ENCODE results near the gene CD247. TPM values are rescaled to one million over a fixed set of nuclear protein-coding genes. Genes with fewer than 3 reads are reported as not detected.

The CD247 gene
- total RNA-seq, 2 donors from 2014 or later, result 2.6 to 4.9 TPM

DNA sequence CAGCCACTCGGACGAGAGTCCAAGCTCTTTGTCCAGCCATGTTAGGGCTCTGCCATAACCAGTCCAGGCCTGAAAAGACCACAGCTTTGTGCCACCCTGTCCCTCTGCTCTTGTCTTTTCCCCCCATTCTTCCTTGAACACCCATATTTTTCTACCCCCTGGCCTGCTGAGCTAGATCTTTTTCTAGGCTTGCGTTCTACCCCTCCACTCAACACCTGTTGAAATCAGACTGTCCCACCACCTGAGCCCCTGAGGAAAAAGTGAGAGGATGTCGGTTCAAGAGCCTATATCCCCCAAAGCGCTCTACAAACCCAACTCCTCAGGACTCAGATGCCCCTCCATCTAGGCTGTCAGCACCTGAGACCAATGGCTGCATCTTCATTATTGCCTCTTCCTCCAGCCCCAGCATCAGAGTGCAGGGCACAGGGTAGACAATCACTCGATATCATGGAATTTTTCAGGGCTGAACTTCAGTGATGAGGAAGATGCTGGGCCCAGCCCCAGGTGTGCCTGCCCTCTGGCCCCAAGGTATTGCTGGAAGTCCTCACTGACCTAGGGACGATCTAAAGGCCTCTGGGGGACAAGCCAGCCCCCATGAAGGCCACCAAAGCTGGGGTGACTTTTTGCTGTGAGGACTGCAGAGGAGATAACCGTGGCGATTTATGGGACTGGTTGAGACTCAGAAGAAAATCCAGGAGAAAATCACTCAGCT is 75.3 kb downstream of the CD247 start:
- Histone ChIP-seq H3K9me3 (no peaks in the 10 kb centered on the region), H3K27me3 (no peaks in the 10 kb centered on the region), H3K4me3 (no peak overlapping the region), H3K27ac (no peak overlapping the region), H3K36me3 (no peaks in the 10 kb centered on the region), H3K4me1 (peaks cover 3% of the 10 kb centered on the region), H3K9ac (ENCODE audit: low read depth in 2 of 2, low read length in 2 of 2) (peak overlapping the region in 1 of 2 donors; percentile 36)
- no peak for DNase-seq
- TF ChIP-seq, protein P1, sequence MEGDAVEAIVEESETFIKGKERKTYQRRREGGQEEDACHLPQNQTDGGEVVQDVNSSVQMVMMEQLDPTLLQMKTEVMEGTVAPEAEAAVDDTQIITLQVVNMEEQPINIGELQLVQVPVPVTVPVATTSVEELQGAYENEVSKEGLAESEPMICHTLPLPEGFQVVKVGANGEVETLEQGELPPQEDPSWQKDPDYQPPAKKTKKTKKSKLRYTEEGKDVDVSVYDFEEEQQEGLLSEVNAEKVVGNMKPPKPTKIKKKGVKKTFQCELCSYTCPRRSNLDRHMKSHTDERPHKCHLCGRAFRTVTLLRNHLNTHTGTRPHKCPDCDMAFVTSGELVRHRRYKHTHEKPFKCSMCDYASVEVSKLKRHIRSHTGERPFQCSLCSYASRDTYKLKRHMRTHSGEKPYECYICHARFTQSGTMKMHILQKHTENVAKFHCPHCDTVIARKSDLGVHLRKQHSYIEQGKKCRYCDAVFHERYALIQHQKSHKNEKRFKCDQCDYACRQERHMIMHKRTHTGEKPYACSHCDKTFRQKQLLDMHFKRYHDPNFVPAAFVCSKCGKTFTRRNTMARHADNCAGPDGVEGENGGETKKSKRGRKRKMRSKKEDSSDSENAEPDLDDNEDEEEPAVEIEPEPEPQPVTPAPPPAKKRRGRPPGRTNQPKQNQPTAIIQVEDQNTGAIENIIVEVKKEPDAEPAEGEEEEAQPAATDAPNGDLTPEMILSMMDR (IDR thresholded peaks at IDR 0.05), result no peak
- intact Hi-C loops (cut with DNase I), result loop anchor here (2.0 to 10.0 kb wide), 4 partner anchors 41 to 371 kb away; no protein-coding TSS in a partner anchor

DNA sequence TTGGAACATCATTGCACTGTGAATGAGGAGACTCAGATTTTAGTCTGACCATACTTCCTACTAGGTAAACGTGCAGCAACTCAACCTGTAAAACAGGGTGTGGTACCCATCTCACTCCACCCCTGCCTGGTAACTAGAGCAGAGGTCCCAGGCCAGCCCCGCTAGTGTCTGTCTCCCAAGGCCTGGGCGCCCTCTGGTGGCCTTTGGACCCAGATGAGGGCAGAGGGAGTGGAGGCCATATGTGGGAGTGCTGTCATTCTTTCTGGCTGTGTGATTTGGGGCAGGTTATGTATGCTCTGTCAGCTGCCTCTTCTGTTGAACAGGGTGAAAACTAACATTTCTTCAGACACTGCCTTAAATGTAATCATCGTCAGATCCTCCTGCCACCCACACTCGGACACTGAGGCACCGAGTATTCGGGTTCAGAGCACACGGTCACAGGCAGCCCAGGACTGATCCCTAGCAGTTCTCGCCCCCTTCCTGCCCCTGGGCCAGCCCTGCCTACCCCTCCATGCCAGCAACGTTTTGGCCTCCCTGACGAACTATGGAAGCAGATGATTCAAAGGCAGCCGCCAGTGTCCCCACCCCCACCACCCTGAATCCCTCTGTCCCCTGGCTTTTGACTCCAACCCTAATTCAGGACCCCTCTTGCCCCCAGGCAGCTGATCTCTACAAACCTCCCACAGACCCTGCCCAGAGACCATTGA is 76.0 kb downstream of the CD247 start:
- Histone ChIP-seq H3K4me1 (peaks cover 3% of the 10 kb centered on the region), H3K9ac (ENCODE audit: low read depth in 2 of 2, low read length in 2 of 2) (peak overlapping the region in 1 of 2 donors; percentile 36), H3K4me3 (no peak overlapping the region), H3K36me3 (no peaks in the 10 kb centered on the region), H3K27me3 (no peaks in the 10 kb centered on the region), H3K9me3 (no peaks in the 10 kb centered on the region), H3K27ac (peak overlapping the region; percentile 43)
- intact Hi-C loops (cut with DNase I), result loop anchor here (2.0 to 10.0 kb wide), 4 partner anchors 40 to 370 kb away; no protein-coding TSS in a partner anchor
- peak; percentile 98 for DNase-seq
- TF ChIP-seq, protein P1 (IDR thresholded peaks at IDR 0.05), result peak; percentile 80

DNA sequence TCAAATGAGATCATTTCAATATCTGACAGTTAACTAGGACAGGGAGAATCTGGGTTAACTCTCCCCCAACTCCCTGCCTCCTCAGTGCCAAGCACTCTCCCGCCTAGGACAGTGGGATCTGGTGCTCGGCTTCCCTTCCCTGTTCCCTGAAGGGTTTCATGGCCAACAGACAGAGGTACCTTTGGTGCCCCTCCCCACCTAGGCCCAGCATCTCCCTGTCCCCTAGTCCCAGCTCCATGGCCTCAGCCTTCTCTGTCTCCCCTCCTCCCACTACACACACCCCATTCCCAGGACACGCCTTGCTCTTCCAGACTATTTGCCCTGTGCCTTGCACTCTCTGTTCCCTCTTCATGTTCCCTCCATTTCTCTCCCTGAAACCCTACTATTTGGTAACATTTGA is 77.1 kb downstream of the CD247 start:
- Histone ChIP-seq H3K9ac (ENCODE audit: low read depth in 2 of 2, low read length in 2 of 2) (no peak overlapping the region), H3K4me1 (peaks cover 3% of the 10 kb centered on the region), H3K36me3 (no peaks in the 10 kb centered on the region), H3K9me3 (no peaks in the 10 kb centered on the region), H3K27ac (no peak overlapping the region), H3K4me3 (no peak overlapping the region), H3K27me3 (no peaks in the 10 kb centered on the region)
- TF ChIP-seq, protein P1 (IDR thresholded peaks at IDR 0.05), result no peak
- intact Hi-C loops (cut with DNase I), result loop anchor here (5.0 to 10.0 kb wide), 3 partner anchors 39 to 369 kb away; no protein-coding TSS in a partner anchor
- DNase-seq, result peak; percentile 20

DNA sequence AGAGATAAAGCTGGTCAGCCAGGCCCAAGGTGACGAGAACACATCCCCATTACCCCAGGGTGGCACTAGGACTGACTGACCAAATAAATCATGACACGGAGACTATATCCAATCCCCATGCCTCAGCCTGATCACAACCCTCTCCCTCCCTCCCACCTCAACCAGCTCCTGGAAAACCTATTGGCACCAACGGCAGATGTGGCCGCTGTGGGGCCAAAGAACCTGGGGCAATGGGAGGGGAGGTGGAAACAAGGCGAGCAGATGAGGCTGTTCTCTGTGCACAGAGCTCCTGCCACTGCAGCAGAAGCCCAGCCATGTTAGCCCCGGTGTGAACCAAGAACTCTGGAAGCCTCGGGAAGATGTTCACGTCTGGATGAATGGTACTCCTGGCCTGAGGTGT is 77.6 kb downstream of the CD247 start:
- peak; percentile 16 for DNase-seq
- Histone ChIP-seq H3K36me3 (no peaks in the 10 kb centered on the region), H3K9ac (ENCODE audit: low read depth in 2 of 2, low read length in 2 of 2) (no peak overlapping the region), H3K4me1 (peaks cover 3% of the 10 kb centered on the region), H3K9me3 (no peaks in the 10 kb centered on the region), H3K27ac (no peak overlapping the region), H3K4me3 (no peak overlapping the region), H3K27me3 (no peaks in the 10 kb centered on the region)
- TF ChIP-seq, protein P1 (IDR thresholded peaks at IDR 0.05), result no peak
- intact Hi-C loops (cut with DNase I), result loop anchor here (5.0 to 10.0 kb wide), 3 partner anchors 38 to 368 kb away; no protein-coding TSS in a partner anchor

DNA sequence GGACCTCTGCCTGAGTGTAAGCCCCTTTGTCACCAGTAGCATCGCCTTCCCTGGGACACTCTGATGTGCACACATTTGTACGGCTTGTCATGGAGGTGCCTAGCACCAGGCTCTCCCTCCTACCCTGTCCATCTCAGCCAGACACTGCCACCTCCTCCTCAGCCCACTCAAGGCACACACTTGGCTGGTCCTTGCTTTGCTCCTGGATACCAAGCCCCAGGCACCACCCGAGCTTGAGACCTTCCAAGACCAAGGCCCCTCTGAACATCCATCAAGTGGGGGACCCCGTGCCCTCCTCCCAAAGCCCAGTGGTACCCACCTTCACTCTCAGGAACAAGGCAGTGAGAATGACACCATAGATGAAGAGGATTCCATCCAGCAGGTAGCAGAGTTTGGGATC is 78.0 kb downstream of the CD247 start:
- H3K27me3 ChIP-seq, result no peaks in the 10 kb centered on the region
- no peak overlapping the region for H3K27ac ChIP-seq
- DNase-seq, result peak; percentile 19
- intact Hi-C loops (cut with DNase I), result loop anchor here (5.0 to 10.0 kb wide), 3 partner anchors 38 to 368 kb away; no protein-coding TSS in a partner anchor
- TF ChIP-seq, protein P1 (IDR thresholded peaks at IDR 0.05), result no peak
- H3K9me3 ChIP-seq, result no peaks in the 10 kb centered on the region
- no peaks in the 10 kb centered on the region for H3K36me3 ChIP-seq
- H3K4me1 ChIP-seq, result peaks cover 3% of the 10 kb centered on the region
- H3K9ac ChIP-seq (ENCODE audit: low read depth in 2 of 2, low read length in 2 of 2), result no peak overlapping the region
- H3K4me3 ChIP-seq, result no peak overlapping the region

Measured in colonic mucosa (tissue), 4 donors.